Kidney (tissue), 14 donors: Measurements from ENCODE around the gene PSME4. TPM values are rescaled to one million over a fixed set of nuclear protein-coding genes. Genes with fewer than 3 reads are reported as not detected.

ENCODE experiments used
- DNase-seq, 5 donors: peaks; one replicate each; pipeline ENCODE4 v3.0.0-alpha.2; 2013 to 2020
- FAIRE-seq: peaks from 2 replicates; lab custom pipeline; 2012; peaks lifted over from hg19 to GRCh38; lab: Jason Lieb, UNC
- H3K27ac ChIP-seq, 2 donors: one replicate each; pipeline ENCODE4 v1.7.0; 2013; ENCODE audit warnings: low read depth in 2 of 2, low read length in 2 of 2, inconsistent platforms in 1 of 2
- H3K27me3 ChIP-seq: one replicate; pipeline ENCODE4 v1.7.1; 2013; ENCODE audit warnings: low read length, inconsistent platforms; ENCODE audit not compliant: control insufficient read depth, insufficient read depth
- H3K36me3 ChIP-seq, 3 donors: one replicate each; pipeline versions ENCODE4 v1.7.0 to v1.7.1; 2013; ENCODE audit warnings: low read length in 3 of 3, control low read depth in 1 of 3, inconsistent platforms in 1 of 3; ENCODE audit not compliant: insufficient read depth in 3 of 3, control insufficient read depth in 2 of 3
- H3K4me1 ChIP-seq, 3 donors: one replicate each; pipeline versions ENCODE4 v1.7.0 to v1.7.1; 2013; ENCODE audit warnings: low read length in 3 of 3, inconsistent platforms in 1 of 3, low read depth in 1 of 3; ENCODE audit not compliant: control insufficient read depth in 2 of 3, insufficient read depth in 2 of 3
- H3K4me3 ChIP-seq, 3 donors: one replicate each; pipeline versions ENCODE4 v1.7.0 to v1.8.1; 2013; ENCODE audit warnings: low read length in 3 of 3, control low read depth in 1 of 3, inconsistent platforms in 1 of 3
- H3K9ac ChIP-seq, 3 donors: one replicate each; pipeline versions ENCODE4 v1.7.0 to v1.7.1; 2013; ENCODE audit warnings: low read length in 3 of 3, control low read depth in 1 of 3, inconsistent platforms in 1 of 3
- H3K9me3 ChIP-seq, 3 donors: one replicate each; pipeline versions ENCODE4 v1.7.0 to v1.7.1; 2013; ENCODE audit warnings: low read length in 3 of 3, control low read depth in 1 of 3, inconsistent platforms in 1 of 3; ENCODE audit not compliant: control insufficient read depth in 2 of 3, insufficient read depth in 1 of 3
- CTCF ChIP-seq: IDR thresholded peaks from 3 replicates; pipeline ENCODE4 v1.5.1; 2012; ENCODE audit warnings: mild to moderate bottlenecking, moderate library complexity, borderline replicate concordance; ENCODE audit not compliant: insufficient read depth; ENCODE audit errors: extremely low read depth
- intact Hi-C: fragments of 100-400 bp; cut with DNase I; formaldehyde crosslinking; loops from one replicate; pipeline ENCODE4 v1.11.1; 2022
- polyA plus RNA-seq: library from polyadenylated mRNA; stranded (reverse); fragments of 350-450 nt; fragmentation: Illumina TruSeq; extraction: RNeasy Lipid Tissue Mini Kit (QIAGEN cat#74804); gene quantifications from one replicate; pipeline ENCODE4 v1.2.3, GENCODE V29; 2014; ENCODE audit warnings: low read depth, low replicate concordance; ENCODE audit not compliant: insufficient read depth
- total RNA-seq: library from RNA; stranded (reverse); fragmentation: NEBNext Ultra II Directional; extraction: Animal tissue kit (Norgen Biotek cat#: 25700); gene quantifications from one replicate; pipeline ENCODE4 v1.2.1, GENCODE V29; 2021
- donor health status: control.
- donor health status: control.
- donor health status: control.
- donor health status: control.
- donor health status: control.
- donor health status: DM: yes; HTN: yes; CAD: no.
- donor health status: Normal renal cell carcinoma (clear cell type).

PSME4 gene
- total and polyA plus RNA-seq, 2 donors from 2014 or later = 23.4 to 41.7 TPM

DNA sequence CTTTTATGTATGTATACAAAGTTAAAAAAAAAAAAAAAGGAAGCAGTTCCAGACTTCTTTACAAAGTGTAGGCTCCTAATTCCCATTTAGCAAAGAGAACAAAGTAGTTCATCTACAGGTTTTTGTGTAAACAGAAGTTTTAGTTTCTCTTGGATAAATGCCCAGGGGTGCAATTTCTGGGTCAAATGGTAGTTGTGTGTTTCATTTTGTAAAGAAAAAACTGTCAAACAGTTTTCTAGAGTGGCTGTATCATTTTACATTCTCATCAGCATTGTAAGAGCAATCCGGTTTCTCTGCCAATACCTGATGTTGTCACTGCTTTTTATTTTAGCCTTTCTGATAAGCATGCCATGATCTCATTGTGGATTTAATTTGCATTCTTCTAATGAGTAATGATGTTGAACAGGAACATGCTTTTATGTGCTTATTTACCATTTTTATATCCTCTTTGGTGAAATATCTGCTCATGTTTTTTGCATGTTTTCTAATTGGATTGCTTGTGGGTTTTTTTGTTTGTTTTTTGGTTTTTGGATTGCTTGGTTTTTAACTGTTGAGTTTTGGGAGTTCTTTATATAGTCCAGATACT lies 16.6 kb upstream of the PSME4 start:
- intact Hi-C loops = no loop called here
- H3K36me3 ChIP-seq = peaks cover 0 to 2% (median 0%) of the 10 kb centered on the region in 3 donors
- H3K4me3 ChIP-seq = no peak overlapping the region
- H3K9ac ChIP-seq = no peak overlapping the region
- no peak for FAIRE-seq
- TF ChIP-seq CTCF = no peak
- H3K4me1 ChIP-seq = peaks cover 0 to 10% (median 4%) of the 10 kb centered on the region in 3 donors
- H3K27me3 ChIP-seq = no peaks in the 10 kb centered on the region
- H3K9me3 ChIP-seq = no peaks in the 10 kb centered on the region
- DNase-seq = peak in 2 of 5 donors; percentile 46 to 68
- H3K27ac ChIP-seq = no peak overlapping the region

- TF ChIP-seq CTCF = no peak
- intact Hi-C loops = no loop called here
- Histone ChIP-seq H3K27ac (no peak overlapping the region), H3K9me3 (no peaks in the 10 kb centered on the region), H3K4me3 (no peak overlapping the region), H3K9ac (no peak overlapping the region), H3K4me1 (peaks cover 0 to 10% (median 4%) of the 10 kb centered on the region in 3 donors), H3K27me3 (no peaks in the 10 kb centered on the region), H3K36me3 (peaks cover 0 to 2% (median 0%) of the 10 kb centered on the region in 3 donors)
- DNase-seq = peak in 3 of 5 donors; percentile 18 to 50 (median 43)
- FAIRE-seq = no peak
Measured at GRCh38 chr2:53985646-53986045, 14.9 kb upstream of the PSME4 start.

GRCh38 chr2:53969968-53970723 lies 647 bp downstream of the PSME4 start:
- Histone ChIP-seq H3K36me3 (peaks cover 0 to 3% (median 0%) of the 10 kb centered on the region in 3 donors), H3K4me1 (peaks cover 0 to 6% (median 2%) of the 10 kb centered on the region in 3 donors), H3K27ac (peak overlapping the region; percentile 88 to 91), H3K27me3 (no peaks in the 10 kb centered on the region), H3K4me3 (peak overlapping the region; percentile 77 to 94 (median 89)), H3K9me3 (no peaks in the 10 kb centered on the region), H3K9ac (peak overlapping the region; percentile 58 to 89 (median 84))
- intact Hi-C loops = no loop called here
- no peak for TF ChIP-seq CTCF
- DNase-seq (peak in 4 of 5 donors; percentile 55 to 87 (median 75)), FAIRE-seq (no peak)
